ENCODE data around the gene DAG1. TPM values are rescaled to one million over a fixed set of nuclear protein-coding genes. Genes with fewer than 3 reads are reported as not detected.

DAG1 gene
- total RNA-seq, 4 donors from 2014 or later: 42.1 to 102 (median 76.6) TPM

GRCh38 chr3:49434731-49435130 lies 35.3 kb upstream of the DAG1 start:
- H3K4me3 ChIP-seq: no peak overlapping the region
- H3K4me1 ChIP-seq: peaks cover 2% of the 10 kb centered on the region
- TF ChIP-seq EP300 (IDR thresholded peaks at IDR 0.05) (no peak), POLR2AphosphoS5 (IDR thresholded peaks at IDR 0.05) (no peak), POLR2A (IDR thresholded peaks at IDR 0.05) (no peak)
- TF ChIP-seq, protein P1, sequence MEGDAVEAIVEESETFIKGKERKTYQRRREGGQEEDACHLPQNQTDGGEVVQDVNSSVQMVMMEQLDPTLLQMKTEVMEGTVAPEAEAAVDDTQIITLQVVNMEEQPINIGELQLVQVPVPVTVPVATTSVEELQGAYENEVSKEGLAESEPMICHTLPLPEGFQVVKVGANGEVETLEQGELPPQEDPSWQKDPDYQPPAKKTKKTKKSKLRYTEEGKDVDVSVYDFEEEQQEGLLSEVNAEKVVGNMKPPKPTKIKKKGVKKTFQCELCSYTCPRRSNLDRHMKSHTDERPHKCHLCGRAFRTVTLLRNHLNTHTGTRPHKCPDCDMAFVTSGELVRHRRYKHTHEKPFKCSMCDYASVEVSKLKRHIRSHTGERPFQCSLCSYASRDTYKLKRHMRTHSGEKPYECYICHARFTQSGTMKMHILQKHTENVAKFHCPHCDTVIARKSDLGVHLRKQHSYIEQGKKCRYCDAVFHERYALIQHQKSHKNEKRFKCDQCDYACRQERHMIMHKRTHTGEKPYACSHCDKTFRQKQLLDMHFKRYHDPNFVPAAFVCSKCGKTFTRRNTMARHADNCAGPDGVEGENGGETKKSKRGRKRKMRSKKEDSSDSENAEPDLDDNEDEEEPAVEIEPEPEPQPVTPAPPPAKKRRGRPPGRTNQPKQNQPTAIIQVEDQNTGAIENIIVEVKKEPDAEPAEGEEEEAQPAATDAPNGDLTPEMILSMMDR (IDR thresholded peaks at IDR 0.05): no peak
- no peak for DNase-seq (ENCODE audit: low spot score in 2 of 2)
- WGBS: 90% methylated on average over 5 of the region's 5 CpGs
- no peaks in the 10 kb centered on the region for H3K36me3 ChIP-seq
- H3K9me3 ChIP-seq: no peaks in the 10 kb centered on the region
- no peak overlapping the region for H3K27ac ChIP-seq
- no peaks in the 10 kb centered on the region for H3K27me3 ChIP-seq

- Histone ChIP-seq H3K9me3 (no peaks in the 10 kb centered on the region), H3K27me3 (no peaks in the 10 kb centered on the region), H3K4me1 (peaks cover 15% of the 10 kb centered on the region), H3K27ac (no peak overlapping the region), H3K36me3 (no peaks in the 10 kb centered on the region), H3K4me3 (no peak overlapping the region)
- TF ChIP-seq, protein P1 (IDR thresholded peaks at IDR 0.05): no peak
- TF ChIP-seq POLR2A (IDR thresholded peaks at IDR 0.05) (no peak), EP300 (IDR thresholded peaks at IDR 0.05) (no peak), POLR2AphosphoS5 (IDR thresholded peaks at IDR 0.05) (no peak)
- DNase-seq (ENCODE audit: low spot score in 2 of 2): no peak
- 94% methylated on average over 5 of the region's 5 CpGs for WGBS
These were observed 24.7 kb upstream of the DAG1 start for GRCh38 chr3:49445391-49445790.

GRCh38 chr3:49453621-49454020 lies 16.4 kb upstream of the DAG1 start:
- no peak overlapping the region for H3K27ac ChIP-seq
- no peaks in the 10 kb centered on the region for H3K36me3 ChIP-seq
- 93% methylated on average over 4 of the region's 4 CpGs for WGBS
- no peaks in the 10 kb centered on the region for H3K27me3 ChIP-seq
- no peak overlapping the region for H3K4me3 ChIP-seq
- H3K9me3 ChIP-seq: no peaks in the 10 kb centered on the region
- TF ChIP-seq, protein P1 (IDR thresholded peaks at IDR 0.05): no peak
- TF ChIP-seq EP300 (IDR thresholded peaks at IDR 0.05) (no peak), POLR2A (IDR thresholded peaks at IDR 0.05) (no peak), POLR2AphosphoS5 (IDR thresholded peaks at IDR 0.05) (no peak)
- peaks cover 5% of the 10 kb centered on the region for H3K4me1 ChIP-seq
- no peak for DNase-seq (ENCODE audit: low spot score in 2 of 2)

DNA sequence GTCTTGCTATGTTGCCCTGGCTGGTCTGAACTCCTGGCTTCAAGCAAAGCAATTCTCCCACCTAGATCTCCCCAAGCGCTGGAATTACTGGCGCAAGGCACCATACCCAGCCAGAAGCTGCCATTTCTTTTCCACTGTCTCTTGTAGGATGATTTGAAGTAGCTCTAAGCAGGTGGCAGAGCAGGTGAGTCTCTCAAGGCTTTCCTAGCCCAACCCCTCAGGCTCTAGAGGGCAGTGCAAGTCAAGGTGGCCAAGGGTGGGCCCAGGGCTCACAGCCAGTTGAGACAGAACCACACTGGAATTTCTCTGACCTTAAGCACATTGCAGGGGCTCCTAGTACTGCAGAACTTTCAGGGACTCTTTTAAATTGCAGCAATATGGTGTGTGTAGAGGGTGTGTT lies 15.6 kb upstream of the DAG1 start:
- H3K27me3 ChIP-seq: no peaks in the 10 kb centered on the region
- no peak for DNase-seq (ENCODE audit: low spot score in 2 of 2)
- TF ChIP-seq POLR2A (IDR thresholded peaks at IDR 0.05): no peak
- no peak for TF ChIP-seq EP300 (IDR thresholded peaks at IDR 0.05)
- TF ChIP-seq, protein P1 (IDR thresholded peaks at IDR 0.05): no peak
- no peak for TF ChIP-seq POLR2AphosphoS5 (IDR thresholded peaks at IDR 0.05)
- 85% methylated on average over 2 of the region's 2 CpGs for WGBS
- H3K9me3 ChIP-seq: no peaks in the 10 kb centered on the region
- no peaks in the 10 kb centered on the region for H3K4me1 ChIP-seq
- no peaks in the 10 kb centered on the region for H3K36me3 ChIP-seq
- H3K4me3 ChIP-seq: no peak overlapping the region
- H3K27ac ChIP-seq: no peak overlapping the region

GRCh38 chr3:49454898-49455681 lies 15.0 kb upstream of the DAG1 start:
- no peaks in the 10 kb centered on the region for H3K36me3 ChIP-seq
- H3K27me3 ChIP-seq: no peaks in the 10 kb centered on the region
- no peaks in the 10 kb centered on the region for H3K4me1 ChIP-seq
- TF ChIP-seq EP300 (IDR thresholded peaks at IDR 0.05) (no peak), POLR2AphosphoS5 (IDR thresholded peaks at IDR 0.05) (no peak), POLR2A (IDR thresholded peaks at IDR 0.05) (no peak)
- TF ChIP-seq, protein P1 (IDR thresholded peaks at IDR 0.05): no peak
- DNase-seq (ENCODE audit: low spot score in 2 of 2): no peak
- no peaks in the 10 kb centered on the region for H3K9me3 ChIP-seq
- H3K4me3 ChIP-seq: no peak overlapping the region
- 48% methylated on average over 3 of the region's 3 CpGs for WGBS
- H3K27ac ChIP-seq: no peak overlapping the region
